ENCODE results near the gene ALAS2. TPM values are rescaled to one million over a fixed set of nuclear protein-coding genes. Genes with fewer than 3 reads are reported as not detected.

ALAS2 gene
- total RNA-seq, 1 experiment from 2014 or later = not detected

- Histone ChIP-seq H2BK120ac (ENCODE audit: low read depth, low read length, poor library complexity, severe bottlenecking) (no peak overlapping the region), H2BK12ac (ENCODE audit: insufficient read length, low read depth, low read length) (no peak overlapping the region), H2BK15ac (ENCODE audit: low read depth, low read length) (no peak overlapping the region), H3K4me2 (ENCODE audit: insufficient read depth, insufficient read length, low read length) (no peak overlapping the region), H3K23me2 (ENCODE audit: insufficient read length, low read depth, low read length, poor library complexity, severe bottlenecking) (no peaks in the 10 kb centered on the region), H3K27ac (ENCODE audit: insufficient read length, low read depth, low read length) (no peak overlapping the region), H2BK20ac (ENCODE audit: low read depth, low read length, poor library complexity, severe bottlenecking) (no peak overlapping the region), H4K91ac (ENCODE audit: insufficient read length, low read depth, low read length) (no peak overlapping the region), H2AFZ (ENCODE audit: low read length) (no peak overlapping the region), H3K9ac (ENCODE audit: extremely low read depth, insufficient read length, low read length) (no peak overlapping the region), H3K18ac (ENCODE audit: insufficient read length, low read depth, low read length) (no peak overlapping the region), H4K20me1 (ENCODE audit: control insufficient read depth, insufficient read depth, insufficient read length) (no peaks in the 10 kb centered on the region), H3K56ac (ENCODE audit: insufficient read length, low read depth, low read length) (no peak overlapping the region), H4K8ac (replicated peaks; ENCODE audit: insufficient read length, low read depth, low read length) (no peak overlapping the region), H3K4ac (ENCODE audit: low read depth, low read length) (no peak overlapping the region), H2BK5ac (ENCODE audit: insufficient read length, low read length) (no peak overlapping the region), H4K5ac (ENCODE audit: insufficient read length, low read depth, low read length) (no peak overlapping the region), H3K79me1 (ENCODE audit: insufficient read depth, low read depth, low read length, poor library complexity, severe bottlenecking) (no peaks in the 10 kb centered on the region), H3K9me3 (ENCODE audit: control insufficient read depth, low read depth, low read length) (peaks cover 45% of the 10 kb centered on the region), H3K27me3 (ENCODE audit: insufficient read depth, low read length) (no peaks in the 10 kb centered on the region), H3K23ac (ENCODE audit: insufficient read length, low read depth, low read length) (no peak overlapping the region), H3K14ac (ENCODE audit: insufficient read depth, low read length) (no peak overlapping the region), H2AK5ac (ENCODE audit: insufficient read length, low read length) (no peak overlapping the region), H3K4me1 (ENCODE audit: insufficient read depth, low read length) (no peaks in the 10 kb centered on the region), H3K79me2 (ENCODE audit: insufficient read depth, low read length) (no peaks in the 10 kb centered on the region), H3T11ph (ENCODE audit: low read length) (no peak overlapping the region)
- Mint-ChIP-seq H3K4me1 (peaks cover 2 to 3% of the 10 kb centered on the region in 2 experiments; a peak in 2 of 4 replicates), H3K9me3 (peaks cover 63 to 64% of the 10 kb centered on the region in 2 experiments), H3K36me3 (ENCODE audit: insufficient read depth in 1 of 3, low read depth in 3 of 3) (peaks cover 0 to 4% (median 0%) of the 10 kb centered on the region in 3 experiments; a peak in 1 of 7 replicates), H3K27me3 (ENCODE audit: low read depth) (peaks cover 3% of the 10 kb centered on the region; the same call in 1 of the 2 replicates), H3K4me3 (no peak overlapping the region), H3K27ac (no peak overlapping the region)
- no peak for TF ChIP-seq CTCF (conservative IDR thresholded peaks at IDR 0.05)
- DNase-seq = no peak
Measured at GRCh38 chrX:54995621-54996020, 35.2 kb downstream of the ALAS2 start.
